ENCODE results near the gene RAD17. TPM values are rescaled to one million over a fixed set of nuclear protein-coding genes. Genes with fewer than 3 reads are reported as not detected.
A peak's percentile ranks its signal among the peaks of the same experiment; 100 is the strongest.
"Not testable (repeated sequence)": the region's sequence is repeated elsewhere in the genome, so short reads cannot be mapped to it uniquely, and the experiment has no call there.

The RAD17 gene
- total RNA-seq, 2 donors from 2014 or later: 15.0 to 17.4 TPM

DNA sequence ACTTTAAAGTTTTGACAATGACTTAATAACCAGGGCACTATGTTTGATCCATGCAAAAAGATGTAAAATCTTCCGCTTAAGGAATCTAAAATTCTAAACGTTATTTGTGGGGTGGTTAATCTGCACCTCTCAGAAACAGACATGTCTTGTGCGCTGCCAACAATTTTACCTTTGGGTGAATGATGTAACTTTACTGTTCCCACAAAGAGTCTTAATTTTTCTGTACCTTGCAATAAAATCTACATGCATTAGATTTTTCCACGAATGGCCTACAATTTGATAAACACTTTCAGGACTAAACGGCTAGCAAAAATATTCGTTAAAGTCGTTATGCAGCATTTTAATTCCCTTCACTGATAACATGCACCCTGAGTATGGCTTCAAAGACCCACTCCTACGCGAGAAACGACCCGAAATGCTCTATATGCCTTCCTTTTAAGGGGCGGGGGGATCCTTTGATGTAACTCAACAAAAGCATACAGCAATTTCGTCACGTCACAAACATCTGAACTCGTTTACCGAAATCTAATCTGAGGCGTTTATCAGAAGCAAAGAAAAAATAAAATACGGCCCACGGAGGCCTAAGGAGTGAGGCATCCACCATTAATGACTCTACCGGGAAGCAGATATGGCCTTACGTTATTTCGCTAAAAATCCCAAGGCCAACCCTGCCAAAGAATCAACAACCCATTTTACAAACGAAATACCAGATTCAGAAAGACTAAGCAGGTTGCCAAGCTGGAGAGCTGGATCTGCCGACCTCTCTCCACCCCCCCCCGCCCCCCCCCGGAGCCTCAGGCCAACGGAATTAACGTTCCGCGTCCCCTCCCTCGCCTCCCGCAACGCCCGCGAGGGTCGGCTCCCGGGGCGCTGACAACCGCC, 919 bp upstream of the RAD17 start:
- DNase-seq: no peak
- intact Hi-C loops (cut with DNase I): loop anchor here in 1 of 2 donors (5.0 kb wide), 2 partner anchors 151 to 276 kb away; partner anchors contain the start of gene SLC30A5
- peak; percentile 51 to 69 for ATAC-seq

DNA sequence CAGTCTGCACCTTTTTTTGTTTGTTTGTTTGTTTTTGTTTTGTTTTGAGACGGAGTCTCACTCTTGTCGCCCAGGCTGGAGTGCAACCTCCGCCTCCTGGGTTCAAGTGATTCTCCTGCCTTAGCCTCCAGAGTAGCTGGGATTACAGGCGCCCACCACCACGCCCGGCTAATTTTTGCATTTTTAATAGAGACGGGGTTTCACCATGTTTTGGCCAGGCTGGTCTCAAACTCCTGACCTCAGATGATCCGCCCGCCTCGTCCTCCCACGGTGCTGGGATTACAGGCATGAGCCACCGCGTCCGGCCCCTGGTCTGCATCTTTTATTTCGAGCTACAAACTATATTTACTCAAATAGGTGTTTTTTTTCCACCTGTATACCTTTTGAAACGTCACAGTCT, 717 bp downstream of the RAD17 start:
- intact Hi-C loops (cut with DNase I); ATAC-seq; DNase-seq: not testable (repeated sequence)

DNA sequence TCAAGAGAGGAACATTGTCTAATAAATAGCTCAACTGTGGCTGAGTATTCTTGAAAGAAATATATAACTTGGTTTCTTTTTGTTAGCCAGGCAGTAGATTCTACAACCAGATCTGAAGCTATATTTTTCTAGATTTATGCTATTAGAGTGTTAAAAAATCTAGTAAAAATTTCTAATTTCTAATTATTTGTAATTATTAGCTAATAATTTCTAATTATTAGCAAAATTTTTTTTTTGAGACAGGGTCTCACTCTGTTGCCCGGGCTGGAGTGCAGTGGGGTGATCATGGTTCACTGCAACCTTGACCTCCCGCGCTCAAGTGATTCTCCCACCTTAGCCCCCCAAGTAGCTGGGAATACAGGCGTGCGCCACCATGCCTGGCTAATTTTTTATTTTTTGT, 2.8 kb downstream of the RAD17 start:
- ATAC-seq (no peak), DNase-seq (no peak)
- intact Hi-C loops (cut with DNase I): no loop called here

DNA sequence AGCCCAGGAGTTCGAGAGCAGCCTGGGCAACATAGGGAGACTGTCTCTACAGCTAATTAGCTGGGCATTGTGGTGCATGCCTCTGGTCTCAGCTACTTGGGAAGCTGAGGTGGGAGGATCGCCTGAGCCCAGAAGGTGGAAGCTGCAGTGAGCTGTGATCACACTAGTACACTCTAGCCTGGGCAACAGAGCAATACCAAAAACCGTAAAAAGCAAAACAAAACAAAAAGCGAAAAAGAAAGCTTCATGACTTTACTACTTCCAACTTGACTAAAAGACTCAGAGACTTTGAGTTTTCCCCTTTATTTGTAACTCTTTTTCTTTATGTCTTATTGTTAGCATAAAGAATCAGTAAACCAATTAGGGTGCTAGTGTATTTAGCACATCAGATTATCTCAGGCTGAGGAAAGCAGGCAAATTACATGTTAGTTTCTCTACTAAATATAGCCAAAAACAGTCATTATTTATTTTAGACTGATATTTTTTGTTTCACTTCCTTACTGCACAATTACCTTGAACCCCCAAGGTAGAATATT, 5.4 kb downstream of the RAD17 start:
- no peak for ATAC-seq

DNA sequence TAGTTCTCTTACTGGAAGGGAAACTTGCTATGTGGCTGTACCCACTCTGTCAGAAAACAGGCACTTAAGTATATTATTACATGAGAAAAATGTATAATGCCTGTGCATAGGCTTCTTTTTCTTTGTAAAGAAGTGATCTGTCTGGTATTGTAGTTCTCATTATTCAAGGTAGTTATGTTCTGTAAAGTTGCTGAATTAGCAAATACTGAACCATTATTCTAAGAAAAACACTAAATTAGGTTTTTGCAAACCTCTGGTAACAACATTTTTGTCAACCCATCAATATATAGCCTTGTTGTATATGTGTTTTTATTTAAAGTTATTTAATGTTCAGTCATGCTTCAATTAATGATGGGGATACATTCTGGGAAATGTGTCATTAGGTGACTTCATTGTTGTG, 8.8 kb downstream of the RAD17 start:
- DNase-seq (no peak), ATAC-seq (no peak)
- intact Hi-C loops (cut with DNase I): no loop called here

More for the DNA sequence above, 5.4 kb downstream of the RAD17 start:
- intact Hi-C loops (cut with DNase I): no loop called here
- DNase-seq: no peak

DNA sequence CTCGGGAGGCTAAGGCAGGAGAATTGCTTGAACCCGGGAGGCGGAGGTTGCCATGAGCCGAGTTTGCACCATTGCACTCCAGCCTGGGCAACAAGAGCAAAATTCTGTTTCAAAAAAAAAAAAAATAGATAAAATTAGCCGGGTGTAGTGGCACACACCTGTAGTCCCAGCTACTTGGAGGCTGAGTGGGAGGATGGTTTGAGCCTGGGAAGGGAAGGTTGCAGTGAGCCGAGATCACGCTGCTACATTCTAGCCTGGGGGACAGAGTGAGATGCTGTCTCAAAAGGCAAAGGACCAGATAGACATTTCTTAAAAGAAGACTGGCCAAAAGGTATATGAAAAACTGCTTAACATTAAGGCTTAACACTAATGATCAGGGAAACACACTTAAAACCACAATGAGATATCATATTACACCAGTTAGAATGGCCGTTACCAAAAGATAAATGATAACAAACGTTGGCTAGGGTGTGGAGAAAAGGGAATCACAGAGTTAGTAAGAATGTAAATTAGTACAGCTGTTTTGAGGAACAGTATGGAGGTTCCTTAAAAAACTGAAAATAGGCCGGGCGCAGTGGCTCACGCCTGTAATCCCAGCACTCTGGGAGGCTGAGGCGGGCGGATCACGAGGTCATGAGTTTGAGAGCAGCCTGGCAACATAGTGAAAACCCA, 35.2 kb downstream of the RAD17 start:
- ATAC-seq (no peak), DNase-seq (no peak)
- intact Hi-C loops (cut with DNase I): no loop called here

DNA sequence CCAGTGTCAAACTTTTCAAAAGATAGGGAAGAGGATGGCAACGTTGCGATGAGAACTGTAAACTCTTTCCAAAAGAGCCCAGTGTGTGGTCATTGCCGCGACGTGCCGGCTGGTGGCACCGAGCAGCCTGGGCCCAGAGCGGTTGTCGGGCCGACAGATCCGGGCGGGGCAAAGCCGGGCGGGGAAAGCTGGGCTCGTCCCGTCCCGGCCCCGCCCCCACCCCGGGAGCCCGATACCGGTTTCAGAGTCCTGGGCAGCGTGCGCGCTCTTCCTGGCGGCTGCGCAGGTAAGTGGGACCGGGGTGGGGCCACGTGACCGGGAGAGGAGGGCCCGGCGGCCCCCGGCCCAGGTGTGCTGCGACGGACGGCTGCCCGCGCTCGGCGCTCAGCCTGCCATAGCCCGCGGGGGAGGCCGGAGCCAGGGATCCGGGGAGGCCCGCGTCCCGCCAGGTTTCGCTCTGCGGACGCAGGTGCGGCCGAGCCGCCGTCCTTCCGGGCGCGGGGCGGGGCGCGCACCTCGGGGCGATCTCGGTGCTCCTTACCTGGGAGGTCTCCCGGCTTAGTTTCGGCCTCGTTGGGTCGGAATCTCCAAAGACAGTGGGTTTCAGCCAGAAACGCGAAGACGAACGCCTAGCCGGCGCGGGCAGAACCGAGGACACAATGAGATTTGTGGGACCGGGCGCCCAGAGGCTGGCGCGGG, 45.4 kb downstream of the RAD17 start, which contains the start of gene MARVELD2:
Gene MARVELD2 (plus strand): TSS at position 232 of the 699 bp plus-strand sequence. CDS start 4,270 bp downstream, outside the sequence.
- DNase-seq (peak; percentile 79), ATAC-seq (peak; percentile 95 to 98)
- intact Hi-C loops (cut with DNase I): no loop called here

DNA sequence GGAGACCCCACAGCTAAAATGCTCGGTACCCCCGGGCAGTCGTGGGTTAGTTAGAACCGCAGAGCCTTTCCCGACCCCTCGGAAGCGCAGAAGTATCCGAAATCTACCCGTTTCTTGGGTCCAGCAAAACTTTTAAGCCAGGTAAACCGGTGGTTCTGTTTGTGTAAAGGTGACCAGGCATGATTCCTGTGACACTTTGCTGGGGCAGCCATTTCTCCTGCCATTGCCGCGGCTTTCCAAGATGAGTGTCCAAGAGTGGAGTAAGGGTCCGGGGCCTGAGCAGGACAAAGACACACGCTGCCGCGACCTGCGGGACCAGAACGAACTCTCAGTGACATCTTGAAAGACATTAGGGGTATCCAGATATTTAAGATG, 46.0 kb downstream of the RAD17 start:
- no peak for DNase-seq
- intact Hi-C loops (cut with DNase I): no loop called here
- ATAC-seq: no peak

DNA sequence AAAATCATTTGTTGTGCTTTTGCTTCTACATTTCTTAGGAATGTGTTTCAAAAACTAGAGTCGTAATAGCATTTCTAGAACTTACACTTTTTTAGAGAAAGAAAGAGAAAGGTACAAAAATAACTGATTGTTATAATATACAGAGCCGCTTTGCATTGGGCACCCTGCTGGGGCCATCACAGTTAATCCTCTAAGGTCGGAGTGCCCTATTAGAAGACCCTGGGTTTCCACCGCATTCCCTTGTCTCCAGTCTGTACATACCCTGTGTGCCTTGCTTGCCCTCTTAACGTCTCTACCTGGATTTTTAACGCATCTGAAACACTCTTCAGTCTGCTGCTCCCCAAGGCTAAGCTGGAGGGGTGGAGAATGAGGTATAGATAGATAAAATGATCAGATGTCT, 46.6 kb downstream of the RAD17 start:
- ATAC-seq (no peak), DNase-seq (no peak)
- intact Hi-C loops (cut with DNase I): no loop called here

DNA sequence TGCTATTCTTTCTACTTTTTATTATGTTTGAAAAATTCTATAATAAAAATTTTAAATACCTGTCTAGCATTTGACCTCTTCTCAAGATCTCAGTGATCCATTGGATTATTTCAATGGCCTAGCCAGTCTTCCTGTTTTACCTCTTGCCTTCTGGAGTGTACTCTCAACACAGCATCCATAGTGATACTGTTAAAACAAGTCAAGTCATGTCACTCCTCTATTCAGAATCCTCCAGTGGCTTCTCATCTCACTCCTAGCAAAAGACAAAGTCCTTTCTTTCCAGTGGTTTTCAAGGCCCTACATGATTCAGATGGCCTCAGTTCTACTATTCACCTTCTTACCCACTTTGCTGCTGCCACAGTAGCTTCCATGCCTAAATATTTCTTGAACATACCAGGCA, 47.1 kb downstream of the RAD17 start:
- intact Hi-C loops (cut with DNase I): no loop called here
- ATAC-seq (no peak), DNase-seq (no peak)

DNA sequence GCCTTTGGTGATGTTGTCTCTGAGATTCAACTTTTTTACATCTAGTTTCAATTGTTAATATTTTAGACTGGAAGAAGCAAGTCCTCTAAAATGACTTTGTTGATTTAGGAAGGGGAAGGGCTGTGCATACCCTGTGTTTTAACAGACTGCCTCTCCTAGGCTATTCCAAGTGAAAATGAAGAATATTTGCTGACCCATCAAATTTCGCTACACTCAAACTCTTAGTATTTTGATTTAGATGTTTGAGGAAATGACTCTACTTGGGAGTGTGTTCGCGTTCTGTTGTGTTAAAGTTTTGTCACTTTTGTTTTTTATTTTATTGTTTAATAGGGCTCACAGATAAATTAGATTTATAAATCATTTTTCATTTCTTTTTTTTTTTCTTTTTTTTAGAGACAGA, 48.9 kb downstream of the RAD17 start:
- DNase-seq: no peak
- intact Hi-C loops (cut with DNase I): no loop called here
- no peak for ATAC-seq

DNA sequence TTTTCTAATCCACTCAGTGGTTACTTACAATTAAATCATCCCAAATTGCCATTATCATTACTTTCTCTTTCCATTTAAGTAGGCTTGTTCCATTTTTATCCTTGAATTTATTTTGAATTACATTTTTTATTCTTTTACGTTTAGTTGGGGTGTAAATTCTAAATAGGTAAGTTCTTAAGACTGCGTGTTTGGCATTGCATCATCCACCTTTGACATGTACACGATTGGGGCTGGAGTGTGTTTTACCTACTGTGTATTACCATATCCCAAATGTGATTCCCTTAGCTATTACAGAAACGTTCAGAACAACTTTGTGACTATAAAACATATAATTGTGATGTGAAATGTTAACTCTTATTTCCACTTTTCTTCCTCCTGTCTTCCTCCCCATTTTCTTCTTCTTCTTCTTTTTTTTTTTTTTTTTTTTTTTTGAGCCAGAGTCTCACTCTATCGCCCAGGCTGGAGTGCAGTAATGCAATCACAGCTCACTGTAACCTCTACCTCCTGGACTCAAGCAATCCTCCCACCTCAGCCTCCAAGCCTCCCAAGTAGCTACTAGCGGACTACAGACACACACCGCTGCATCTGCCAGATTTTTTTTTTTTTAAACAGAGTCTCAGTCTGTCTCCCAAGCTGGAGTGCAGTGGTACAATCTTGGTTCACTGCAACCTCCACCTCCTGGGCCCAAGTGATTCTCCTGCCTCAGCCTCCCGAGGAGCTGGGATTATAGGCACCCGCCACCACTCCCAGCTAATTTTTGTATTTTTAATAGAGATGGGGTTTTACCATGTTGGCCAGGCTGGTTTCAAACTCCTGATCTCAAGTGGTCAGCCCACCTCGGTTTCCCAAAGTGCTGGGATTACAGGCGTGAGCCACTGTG, 62.0 kb downstream of the RAD17 start:
- intact Hi-C loops (cut with DNase I): no loop called here
- DNase-seq (no peak), ATAC-seq (no peak)

DNA sequence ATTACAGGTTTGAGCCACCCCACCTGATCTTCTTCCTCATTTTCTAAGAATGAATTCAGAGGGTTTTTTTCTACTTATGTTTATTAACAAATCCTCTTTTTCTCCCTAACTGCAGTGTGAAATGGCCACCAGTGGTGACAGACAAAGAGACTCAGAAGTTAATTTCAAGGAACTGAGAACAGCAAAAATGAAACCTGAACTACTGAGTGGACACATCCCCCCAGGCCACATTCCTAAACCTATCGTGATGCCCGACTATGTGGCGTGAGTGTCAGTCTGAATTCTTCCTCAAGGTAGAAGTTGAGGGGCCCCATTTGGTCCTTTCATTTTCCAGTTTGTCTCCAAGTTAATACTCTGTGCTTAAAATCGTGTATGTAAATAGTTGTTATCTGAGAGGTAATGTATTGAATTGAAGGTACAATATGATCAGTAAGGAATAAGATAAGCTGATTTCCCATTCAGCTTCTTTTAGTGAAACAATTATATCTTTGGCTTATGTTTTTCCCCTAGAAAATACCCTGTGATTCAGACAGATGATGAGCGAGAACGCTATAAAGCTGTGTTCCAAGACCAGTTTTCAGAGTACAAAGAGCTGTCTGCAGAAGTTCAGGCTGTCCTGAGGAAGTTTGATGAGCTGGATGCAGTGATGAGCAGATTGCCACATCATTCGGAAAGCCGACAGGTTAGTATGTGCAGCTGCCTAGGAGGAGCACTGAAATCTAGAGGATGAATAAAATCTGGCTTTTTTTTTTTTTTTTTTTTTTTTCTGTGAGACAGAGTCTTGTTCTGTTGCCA, 63.0 kb downstream of the RAD17 start:
- intact Hi-C loops (cut with DNase I): no loop called here
- DNase-seq (no peak), ATAC-seq (no peak)

DNA sequence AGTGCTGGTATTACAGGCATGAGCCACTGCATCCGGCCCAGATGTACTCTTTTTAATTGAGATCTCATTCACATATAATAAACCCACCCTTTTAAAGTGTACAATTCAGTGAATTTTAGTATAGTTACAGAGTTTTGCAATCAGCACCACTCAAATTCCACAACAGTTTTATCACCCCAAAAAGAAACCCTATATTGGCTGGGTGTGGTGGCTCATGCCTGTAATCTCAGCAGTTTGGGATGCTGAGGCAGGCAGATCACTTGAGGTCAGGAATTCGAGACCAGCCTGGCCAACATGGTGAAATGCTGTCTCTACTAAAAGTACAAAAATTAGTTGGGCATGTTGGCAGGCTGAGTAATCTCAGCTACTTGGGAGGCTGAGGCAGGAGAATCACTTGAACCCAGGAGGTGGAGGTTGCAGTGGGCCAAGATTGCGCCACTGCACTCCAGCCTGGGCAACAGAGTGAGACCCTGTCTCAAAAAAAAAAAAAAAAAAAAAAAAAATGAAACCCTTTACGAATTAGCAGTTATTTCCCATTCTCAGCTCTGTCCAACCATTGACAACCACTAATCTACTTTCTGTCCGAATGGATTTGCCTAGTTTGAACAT, 65.8 kb downstream of the RAD17 start:
- ATAC-seq; DNase-seq; intact Hi-C loops (cut with DNase I): not testable (repeated sequence)

DNA sequence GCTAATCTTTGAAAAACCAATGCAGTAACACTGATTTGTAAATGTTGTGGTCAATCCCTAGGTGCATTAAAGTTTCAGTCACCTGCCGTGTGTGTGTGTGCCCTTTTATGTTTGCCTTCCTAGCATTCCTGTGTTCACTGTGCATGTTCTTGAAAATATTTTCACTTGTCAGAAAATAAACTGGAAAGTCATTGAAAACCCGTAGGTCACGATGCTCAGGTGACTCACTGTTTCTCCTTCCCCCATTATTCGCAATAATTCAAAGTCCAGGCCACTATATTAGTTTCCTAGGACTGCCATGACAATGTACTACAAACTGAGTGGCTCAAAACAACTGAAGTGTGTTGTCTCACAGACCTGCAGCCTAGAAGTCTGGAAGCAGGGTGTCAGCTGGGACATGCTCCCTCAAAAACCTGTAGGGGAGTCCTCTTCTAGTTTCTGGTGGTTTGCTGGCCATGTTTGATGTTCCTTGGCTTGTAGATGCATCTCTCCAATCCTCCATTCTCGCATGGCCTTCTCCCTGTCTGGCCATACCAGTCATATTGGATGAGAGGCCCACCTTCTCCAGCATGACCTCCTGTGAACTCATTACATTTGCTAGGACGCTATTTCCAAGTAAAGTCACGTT, 74.6 kb downstream of the RAD17 start:
- no peak for DNase-seq
- intact Hi-C loops (cut with DNase I): no loop called here
- ATAC-seq: no peak

DNA sequence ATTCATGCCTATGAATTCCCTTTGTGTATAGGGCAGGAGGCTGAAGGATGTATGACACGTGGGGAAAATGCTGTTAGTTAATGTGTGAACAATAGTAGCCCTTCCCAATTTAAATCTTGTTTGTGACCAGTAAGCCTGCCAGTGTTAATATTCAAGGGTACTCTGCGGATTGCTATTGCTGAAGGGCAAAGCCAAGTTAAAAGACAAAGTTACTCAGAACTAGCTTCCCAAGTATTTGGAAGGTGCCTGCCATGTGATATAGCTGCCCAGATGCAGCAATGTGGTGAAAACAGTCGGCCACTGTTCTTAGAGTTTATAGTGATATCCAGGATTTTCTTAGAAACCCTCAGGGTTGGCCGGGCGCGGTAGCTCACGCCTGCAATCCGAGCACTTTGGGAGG, 79.9 kb downstream of the RAD17 start:
- DNase-seq (no peak), ATAC-seq (no peak)
- intact Hi-C loops (cut with DNase I): no loop called here

DNA sequence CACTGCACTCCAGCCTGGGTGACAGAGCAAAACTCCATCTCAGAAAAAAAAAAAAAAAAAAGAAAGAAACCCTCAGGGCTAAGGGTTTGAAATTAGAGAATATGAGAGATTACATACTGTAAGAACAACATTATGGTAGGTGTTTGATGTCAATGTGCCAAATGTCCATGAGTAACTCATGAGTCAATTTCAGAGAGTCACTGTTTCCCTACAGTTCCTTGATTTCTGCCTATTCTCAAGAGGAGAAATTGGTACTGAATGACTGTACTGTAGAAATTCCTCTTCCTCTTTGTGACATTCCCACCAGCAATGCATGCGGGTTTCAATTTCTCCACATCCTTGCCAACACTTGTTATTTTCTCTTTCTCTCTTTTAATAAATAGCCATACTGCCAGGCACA, 80.5 kb downstream of the RAD17 start:
- ATAC-seq: no peak
- intact Hi-C loops (cut with DNase I): no loop called here
- DNase-seq: no peak

All from left cardiac atrium (tissue), 4 donors.